Ramos (cell line): Measurements from ENCODE around the gene MAN1C1.

Experiments
- in situ Hi-C: fragments of 300-500 bp; cut with MboI; formaldehyde crosslinking; loops from one replicate; pipeline ENCODE4 v1.14.3; 2022; ENCODE audit warnings: low sequenced_read_pairs; ENCODE audit not compliant: unreplicated experiment

MAN1C1 gene

GRCh38 chr1:25611843-25612242 lies 4.7 kb upstream of the MAN1C1 start:
- in situ Hi-C loops, result no loop called here

DNA sequence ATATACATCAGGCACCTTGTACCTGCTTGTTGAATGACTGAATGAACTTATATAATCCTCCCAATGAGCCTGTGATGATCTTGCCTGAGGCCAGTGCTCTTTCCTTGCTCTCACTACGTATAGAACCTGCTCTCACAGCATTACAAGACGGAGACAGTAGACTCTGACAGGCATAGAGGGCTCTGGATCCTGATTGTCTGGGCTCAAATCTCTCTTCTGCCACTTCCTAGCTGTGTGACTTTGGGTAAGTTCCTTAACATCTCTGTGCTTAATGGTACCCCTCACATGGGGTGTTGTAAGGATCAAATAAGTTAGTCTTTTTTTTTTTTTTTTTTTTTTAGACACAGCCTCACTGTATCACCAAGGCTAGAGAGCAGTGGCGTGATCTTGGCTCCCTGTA lies 4.2 kb upstream of the MAN1C1 start:
- in situ Hi-C loops, result no loop called here

- in situ Hi-C loops, result no loop called here
These were observed 3.5 kb upstream of the MAN1C1 start for GRCh38 chr1:25613091-25613490.

- in situ Hi-C loops, result no loop called here
These were observed 2.0 kb upstream of the MAN1C1 start for GRCh38 chr1:25614501-25615171.

- in situ Hi-C loops, result no loop called here
These were observed 1.4 kb upstream of the MAN1C1 start for GRCh38 chr1:25615172-25615541.

- in situ Hi-C loops, result no loop called here
These were observed 962 bp upstream of the MAN1C1 start for GRCh38 chr1:25615563-25616094.

GRCh38 chr1:25616987-25617624 lies 515 bp downstream of the MAN1C1 start:
- in situ Hi-C loops, result no loop called here

DNA sequence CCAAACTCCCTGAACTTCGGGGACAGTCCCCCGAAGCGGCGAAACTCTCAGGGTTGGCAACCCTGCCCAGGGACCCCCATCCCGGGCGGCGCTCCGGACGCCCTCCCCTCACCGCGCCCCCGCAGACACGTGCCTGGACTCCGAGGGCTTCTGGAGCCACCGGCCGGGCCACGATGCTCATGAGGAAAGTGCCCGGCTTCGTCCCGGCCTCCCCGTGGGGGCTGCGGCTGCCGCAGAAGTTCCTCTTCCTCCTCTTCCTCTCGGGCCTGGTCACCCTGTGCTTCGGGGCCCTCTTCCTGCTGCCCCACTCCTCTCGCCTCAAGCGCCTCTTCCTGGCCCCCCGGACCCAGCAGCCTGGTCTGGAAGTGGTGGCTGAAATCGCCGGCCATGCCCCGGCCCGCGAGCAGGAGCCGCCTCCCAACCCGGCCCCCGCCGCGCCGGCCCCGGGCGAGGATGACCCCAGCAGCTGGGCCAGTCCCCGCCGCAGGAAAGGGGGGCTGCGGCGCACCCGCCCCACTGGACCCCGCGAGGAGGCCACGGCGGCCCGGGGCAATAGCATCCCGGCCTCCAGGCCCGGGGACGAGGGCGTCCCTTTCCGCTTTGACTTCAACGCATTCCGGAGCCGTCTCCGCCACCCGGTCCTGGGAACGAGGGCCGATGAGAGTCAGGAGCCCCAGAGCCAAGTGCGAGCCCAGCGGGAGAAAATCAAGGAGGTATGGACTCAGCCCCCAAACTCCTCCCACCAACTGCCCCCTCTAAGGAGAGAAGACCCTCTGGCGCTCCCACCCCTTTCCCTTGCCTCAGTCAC lies 1.2 kb downstream of the MAN1C1 start:
- in situ Hi-C loops, result no loop called here

GRCh38 chr1:25618433-25618808 lies 1.8 kb downstream of the MAN1C1 start:
- in situ Hi-C loops, result no loop called here

GRCh38 chr1:25619101-25619890 lies 2.7 kb downstream of the MAN1C1 start:
- in situ Hi-C loops, result no loop called here

GRCh38 chr1:25620211-25620610 lies 3.6 kb downstream of the MAN1C1 start:
- in situ Hi-C loops, result no loop called here

GRCh38 chr1:25620701-25621350 lies 4.2 kb downstream of the MAN1C1 start:
- in situ Hi-C loops, result no loop called here

DNA sequence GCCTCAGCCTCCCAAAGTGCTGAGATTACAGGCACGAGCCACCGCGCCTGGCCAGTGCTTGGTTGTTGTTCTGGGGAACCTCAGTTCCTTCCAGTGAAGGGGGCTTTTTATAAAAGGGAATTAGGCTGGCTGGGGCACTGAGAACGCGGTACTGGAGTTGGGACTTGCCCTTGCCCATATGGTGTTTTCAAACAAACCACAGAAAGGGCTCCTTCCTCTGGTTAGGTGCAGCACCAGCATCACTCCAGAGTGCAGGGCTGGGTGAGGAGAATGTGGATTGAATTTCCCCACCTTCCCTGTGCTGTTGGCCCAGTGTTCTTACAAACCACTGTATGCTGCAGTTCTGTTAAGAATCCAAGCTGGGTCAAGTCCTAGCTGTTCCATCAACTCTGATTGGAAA lies 5.3 kb downstream of the MAN1C1 start:
- in situ Hi-C loops, result no loop called here

- in situ Hi-C loops, result no loop called here
These were observed 5.9 kb downstream of the MAN1C1 start for GRCh38 chr1:25622531-25622930.

DNA sequence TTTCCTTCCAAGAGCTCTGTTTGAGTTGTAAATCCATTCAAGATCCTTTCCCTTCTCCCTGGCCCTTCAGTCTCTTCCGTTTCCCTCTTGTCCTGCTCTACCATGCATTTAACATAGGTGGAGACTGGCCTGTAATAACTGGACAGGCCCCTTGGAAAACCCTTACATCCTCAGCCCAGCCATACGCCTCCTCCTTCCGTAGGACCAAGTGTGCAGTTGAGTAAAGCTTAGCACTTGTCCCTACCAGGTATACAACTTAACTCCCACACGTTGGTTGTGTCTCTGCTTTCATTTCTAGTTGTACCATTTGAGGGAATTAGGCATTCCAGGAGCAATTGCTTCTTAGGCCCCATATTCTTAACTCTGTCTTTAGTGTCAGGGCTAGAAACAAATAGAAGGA lies 6.4 kb downstream of the MAN1C1 start:
- in situ Hi-C loops, result no loop called here

DNA sequence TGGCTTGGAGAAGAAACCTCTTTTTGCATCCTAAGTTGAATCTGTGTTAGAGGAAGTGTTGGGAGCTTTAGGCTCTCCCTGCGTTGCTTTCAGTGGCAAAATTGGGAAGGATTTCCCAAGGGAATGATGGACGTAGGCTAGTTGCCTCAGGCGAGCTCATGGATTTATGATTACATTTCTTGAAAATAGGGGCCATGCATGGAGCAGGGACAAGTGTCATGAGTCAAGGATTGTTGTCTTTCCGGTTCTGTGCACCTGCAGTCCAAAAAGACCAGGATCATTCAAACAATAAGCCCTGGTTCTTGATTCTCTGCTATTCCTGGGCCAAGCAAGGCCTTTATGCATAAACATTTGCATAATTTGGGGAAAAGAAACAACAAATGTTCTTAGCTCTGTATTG lies 7.1 kb downstream of the MAN1C1 start:
- in situ Hi-C loops, result no loop called here

- in situ Hi-C loops, result no loop called here
These were observed 7.6 kb downstream of the MAN1C1 start for GRCh38 chr1:25624156-25624555.

- in situ Hi-C loops, result no loop called here
These were observed 8.0 kb downstream of the MAN1C1 start for GRCh38 chr1:25624604-25625003.

DNA sequence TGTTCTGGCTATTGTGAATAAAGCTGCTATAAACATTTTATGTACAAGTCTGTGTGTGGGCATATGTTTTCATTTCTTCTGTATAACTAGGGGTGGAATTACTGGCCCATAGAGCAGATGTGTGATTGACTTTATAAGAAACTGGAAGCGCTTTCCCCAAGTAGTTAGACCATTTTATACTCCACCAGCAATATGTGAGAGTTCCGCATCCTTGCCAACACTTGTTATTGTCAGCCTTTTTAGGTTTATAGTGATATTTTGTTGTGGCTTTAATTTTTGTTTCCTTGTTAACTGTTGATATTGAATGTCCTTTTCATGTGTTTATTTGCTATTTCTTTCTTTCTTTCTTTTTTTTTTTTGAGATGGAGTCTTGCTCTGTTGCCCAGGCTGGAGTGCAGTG lies 9.4 kb downstream of the MAN1C1 start:
- in situ Hi-C loops, result no loop called here
